ENCODE measurements around the gene SLC25A33. TPM values are rescaled to one million over a fixed set of nuclear protein-coding genes. Genes with fewer than 3 reads are reported as not detected.

Gene SLC25A33
- total RNA-seq, 2 experiments from 2014 or later, result 12.9 to 13.7 TPM

DNA sequence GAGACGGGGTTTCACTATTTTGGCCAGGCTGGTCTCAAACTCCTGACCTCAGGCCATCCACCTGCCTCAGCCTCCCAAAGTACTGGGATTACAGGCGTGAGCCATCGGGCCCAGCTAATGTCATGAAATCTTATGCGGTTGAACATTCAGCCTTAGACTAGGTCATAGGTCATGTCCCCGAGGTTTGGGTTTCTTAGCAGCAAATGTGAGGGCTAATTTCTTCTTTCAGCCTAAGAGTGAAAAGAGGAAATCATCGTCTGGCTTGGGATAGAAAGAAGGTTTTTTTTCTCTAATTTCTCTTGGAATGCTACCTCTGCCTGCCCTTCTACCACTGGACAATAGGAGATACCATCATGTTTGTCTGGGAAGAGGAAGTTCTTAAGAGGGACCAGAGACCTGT lies 94.2 kb downstream of the SLC25A33 start:
- ChIA-PET CTCF (interaction anchor here (0.6 kb wide), 1 partner anchor 46 kb away, joined by 3 read pairs; no protein-coding TSS in a partner anchor), POLR2A (no interaction called here)

DNA sequence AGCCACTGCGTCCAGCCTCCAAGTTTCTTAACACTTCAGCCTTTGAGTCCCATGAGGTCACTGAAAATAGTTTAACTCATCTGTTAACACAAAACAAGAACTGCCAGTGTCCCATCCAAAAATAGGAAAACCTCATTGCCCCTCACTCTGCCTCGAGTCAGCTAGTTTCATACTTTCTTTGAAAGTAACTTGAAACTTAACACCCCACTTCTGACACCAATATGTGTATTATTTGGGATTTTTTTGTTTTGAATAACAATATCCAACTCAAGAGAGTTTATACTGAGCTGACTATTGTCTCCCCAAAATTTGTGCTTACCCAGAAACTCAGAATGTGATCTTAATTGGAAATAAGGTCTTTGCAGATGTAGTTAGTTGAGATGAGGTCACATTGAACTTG lies 95.3 kb downstream of the SLC25A33 start:
- ChIA-PET POLR2A (interaction anchor here (0.6 kb wide), 1 partner anchor 195 kb away, joined by 3 read pairs; no protein-coding TSS in a partner anchor), CTCF (interaction anchor here (0.8 to 1.4 kb wide), 2 partner anchors 87 kb away, joined by 3 to 5 read pairs; no protein-coding TSS in a partner anchor)

Other genes with a start within 250 kb of the SLC25A33 start
- gene SPSB1, start 246.6 kb upstream of the SLC25A33 start, total RNA-seq, result under 1 TPM; 0.40 to 0.44 TPM
- gene TMEM201, start 49.4 kb downstream of the SLC25A33 start, total RNA-seq, result 10 to 100 TPM; 34.9 to 35.6 TPM
- gene PIK3CD, start 112.3 kb downstream of the SLC25A33 start, total RNA-seq, result 100 to 1,000 TPM; 150 to 153 TPM

Data from activated CD8-positive, alpha-beta memory T cell treated with anti-CD3 and anti-CD28 coated beads for 36 hours (primary cell).